Activated CD4-positive, alpha-beta T cell treated with anti-CD3 and anti-CD28 coated beads, Interleukin-2, amount 10 ng/mL, durations not matched to agents 24 days and 14 days (primary cell): Measurements from ENCODE around the gene KCTD1. TPM values are rescaled to one million over a fixed set of nuclear protein-coding genes. Genes with fewer than 3 reads are reported as not detected.

Experiments
- DNase-seq: peaks from one replicate; pipeline ENCODE4 v3.0.0; 2022
- H3K27ac Mint-ChIP-seq: one replicate; pipeline ENCODE4 v1.8.0; 2022; ENCODE audit warnings: mild to moderate bottlenecking, mixed read lengths
- H3K27me3 Mint-ChIP-seq: one replicate; pipeline ENCODE4 v1.8.0; 2022; ENCODE audit warnings: mixed read lengths
- H3K36me3 Mint-ChIP-seq: one replicate; pipeline ENCODE4 v1.8.0; 2022; ENCODE audit warnings: low read depth, mild to moderate bottlenecking, mixed read lengths
- H3K4me1 Mint-ChIP-seq: one replicate; pipeline ENCODE4 v1.8.0; 2021; ENCODE audit warnings: mixed read lengths
- H3K4me3 Mint-ChIP-seq: one replicate; pipeline ENCODE4 v1.8.0; 2022; ENCODE audit warnings: mild to moderate bottlenecking, moderate library complexity, mixed read lengths
- H3K9me3 Mint-ChIP-seq: one replicate; pipeline ENCODE4 v1.8.0; 2021; ENCODE audit warnings: mixed read lengths
- intact Hi-C: fragments of 100-400 bp; cut with micrococcal nuclease; formaldehyde crosslinking; loops from one replicate; pipeline ENCODE4 v1.15.1; 2023
- total RNA-seq: library from RNA; stranded (reverse); gene quantifications from 2 replicates; pipeline ENCODE4 v1.2.3, GENCODE V29; 2022

Gene KCTD1
- total RNA-seq, 1 donor from 2014 or later = 5.0 TPM

DNA sequence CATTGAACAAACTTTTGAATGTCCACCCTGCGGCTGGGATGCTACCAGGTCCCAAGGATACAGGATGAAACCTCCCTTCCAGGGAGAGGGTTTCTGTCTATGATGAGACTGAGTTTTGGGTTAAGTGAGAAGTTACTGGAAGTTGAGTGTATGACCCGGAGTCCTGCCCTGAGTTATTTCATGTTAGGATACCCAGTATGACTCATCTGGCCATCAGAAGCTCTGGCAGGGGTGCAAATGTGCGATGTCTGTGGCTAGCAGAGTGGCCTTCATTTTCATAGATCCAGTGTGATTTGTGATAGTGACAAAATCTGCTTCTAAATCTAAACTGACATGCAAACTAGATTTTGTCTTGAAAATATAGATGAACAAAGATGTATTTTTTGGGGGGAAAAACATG is 55.3 kb downstream of the KCTD1 start:
- Mint-ChIP-seq H3K4me3 (no peak overlapping the region), H3K27me3 (no peaks in the 10 kb centered on the region), H3K27ac (no peak overlapping the region), H3K36me3 (no peaks in the 10 kb centered on the region), H3K4me1 (no peaks in the 10 kb centered on the region), H3K9me3 (no peaks in the 10 kb centered on the region)
- DNase-seq = no peak
- intact Hi-C loops = no loop called here

DNA sequence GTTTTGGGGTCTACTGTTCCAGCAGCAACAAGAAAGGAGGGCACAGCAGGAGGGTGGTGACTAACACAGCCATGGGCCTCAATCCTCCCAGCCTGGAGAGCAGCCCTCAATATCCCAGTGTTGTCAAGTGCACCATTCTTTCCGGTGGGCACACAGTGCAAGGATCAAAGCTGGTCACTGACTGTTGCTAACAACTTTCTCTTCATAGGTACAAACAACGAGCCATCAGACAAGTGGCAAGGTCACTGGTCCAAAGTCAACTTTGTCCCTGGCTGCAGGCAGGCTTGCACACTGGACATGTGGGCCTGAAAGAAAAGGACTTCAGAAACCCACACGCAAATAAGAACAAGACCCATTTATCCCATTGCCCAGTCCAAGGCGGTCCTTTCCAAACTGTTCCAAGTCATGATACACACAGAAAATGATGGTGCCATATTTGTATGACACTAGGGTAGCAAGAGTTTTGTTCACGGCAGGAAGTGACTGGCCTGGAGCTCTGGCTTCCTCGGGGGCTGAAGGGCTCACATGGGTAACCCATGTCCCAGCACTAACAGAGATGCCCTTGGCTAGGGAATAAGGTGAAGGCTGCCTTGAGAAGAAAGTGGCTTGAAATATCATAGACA is 57.0 kb downstream of the KCTD1 start:
- no peak for DNase-seq
- no peaks in the 10 kb centered on the region for H3K27me3 Mint-ChIP-seq
- intact Hi-C loops = no loop called here
- H3K27ac Mint-ChIP-seq = no peak overlapping the region
- no peaks in the 10 kb centered on the region for H3K9me3 Mint-ChIP-seq
- H3K4me3 Mint-ChIP-seq = no peak overlapping the region
- no peaks in the 10 kb centered on the region for H3K36me3 Mint-ChIP-seq
- peaks cover 3% of the 10 kb centered on the region for H3K4me1 Mint-ChIP-seq

- H3K27me3 Mint-ChIP-seq = no peaks in the 10 kb centered on the region
- H3K4me1 Mint-ChIP-seq = peaks cover 3% of the 10 kb centered on the region
- no peak overlapping the region for H3K4me3 Mint-ChIP-seq
- H3K9me3 Mint-ChIP-seq = no peaks in the 10 kb centered on the region
- DNase-seq = no peak
- intact Hi-C loops = no loop called here
- H3K27ac Mint-ChIP-seq = no peak overlapping the region
- H3K36me3 Mint-ChIP-seq = no peaks in the 10 kb centered on the region
Observed at GRCh38 chr18:26489881-26490280, 58.5 kb downstream of the KCTD1 start.

DNA sequence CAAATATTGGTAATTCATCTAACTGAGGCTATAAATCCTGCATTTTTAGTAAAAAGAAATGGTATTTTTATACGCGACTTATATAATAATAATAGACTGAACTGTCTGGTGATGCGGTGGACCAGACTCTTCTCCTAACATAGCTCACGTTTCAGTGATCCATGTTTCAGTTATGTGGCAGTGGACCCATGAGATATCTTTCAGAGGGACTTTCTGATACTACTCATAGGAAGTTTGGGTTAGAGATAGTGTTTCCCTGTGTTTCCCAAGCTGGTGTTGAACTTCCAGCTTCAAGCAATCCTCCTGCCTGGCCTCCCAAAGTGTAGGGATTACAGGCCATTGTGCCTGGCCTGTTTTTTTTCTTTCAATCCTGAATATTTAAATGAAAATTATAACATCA is 59.2 kb downstream of the KCTD1 start:
- peaks cover 3% of the 10 kb centered on the region for H3K4me1 Mint-ChIP-seq
- no peaks in the 10 kb centered on the region for H3K36me3 Mint-ChIP-seq
- H3K27ac Mint-ChIP-seq = no peak overlapping the region
- DNase-seq = no peak
- intact Hi-C loops = no loop called here
- no peak overlapping the region for H3K4me3 Mint-ChIP-seq
- no peaks in the 10 kb centered on the region for H3K9me3 Mint-ChIP-seq
- no peaks in the 10 kb centered on the region for H3K27me3 Mint-ChIP-seq

GRCh38 chr18:26488417-26489009 is 59.8 kb downstream of the KCTD1 start:
- Mint-ChIP-seq H3K27me3 (no peaks in the 10 kb centered on the region), H3K9me3 (no peaks in the 10 kb centered on the region), H3K4me1 (peaks cover 3% of the 10 kb centered on the region), H3K27ac (no peak overlapping the region), H3K4me3 (no peak overlapping the region), H3K36me3 (no peaks in the 10 kb centered on the region)
- intact Hi-C loops = no loop called here
- no peak for DNase-seq

DNA sequence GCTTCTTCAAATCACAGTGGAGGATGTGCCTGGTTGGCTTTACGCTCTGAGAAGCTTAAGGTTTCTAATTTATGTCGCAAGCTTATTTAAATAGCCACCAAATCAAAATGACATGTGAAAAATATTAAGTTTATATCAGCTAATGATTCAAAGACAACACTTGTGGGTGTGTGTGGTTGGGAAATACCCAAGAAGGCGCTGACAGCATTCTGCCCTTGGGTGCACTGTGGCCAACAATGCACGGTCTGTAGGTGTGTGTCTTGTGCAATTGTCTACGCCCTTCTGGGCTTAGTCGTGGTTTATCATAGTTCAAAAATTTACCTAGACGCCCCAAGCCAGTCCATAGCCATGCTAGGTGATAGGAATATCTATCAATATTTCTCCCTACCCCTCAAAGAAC is 60.9 kb downstream of the KCTD1 start:
- no peaks in the 10 kb centered on the region for H3K36me3 Mint-ChIP-seq
- H3K27ac Mint-ChIP-seq = no peak overlapping the region
- no peak for DNase-seq
- peaks cover 3% of the 10 kb centered on the region for H3K4me1 Mint-ChIP-seq
- intact Hi-C loops = no loop called here
- H3K4me3 Mint-ChIP-seq = no peak overlapping the region
- H3K27me3 Mint-ChIP-seq = no peaks in the 10 kb centered on the region
- H3K9me3 Mint-ChIP-seq = no peaks in the 10 kb centered on the region

GRCh38 chr18:26483633-26484032 is 64.7 kb downstream of the KCTD1 start:
- H3K36me3 Mint-ChIP-seq = no peaks in the 10 kb centered on the region
- no peak overlapping the region for H3K4me3 Mint-ChIP-seq
- H3K4me1 Mint-ChIP-seq = peaks cover 3% of the 10 kb centered on the region
- no peaks in the 10 kb centered on the region for H3K9me3 Mint-ChIP-seq
- intact Hi-C loops = no loop called here
- H3K27ac Mint-ChIP-seq = no peak overlapping the region
- DNase-seq = no peak
- H3K27me3 Mint-ChIP-seq = no peaks in the 10 kb centered on the region

DNA sequence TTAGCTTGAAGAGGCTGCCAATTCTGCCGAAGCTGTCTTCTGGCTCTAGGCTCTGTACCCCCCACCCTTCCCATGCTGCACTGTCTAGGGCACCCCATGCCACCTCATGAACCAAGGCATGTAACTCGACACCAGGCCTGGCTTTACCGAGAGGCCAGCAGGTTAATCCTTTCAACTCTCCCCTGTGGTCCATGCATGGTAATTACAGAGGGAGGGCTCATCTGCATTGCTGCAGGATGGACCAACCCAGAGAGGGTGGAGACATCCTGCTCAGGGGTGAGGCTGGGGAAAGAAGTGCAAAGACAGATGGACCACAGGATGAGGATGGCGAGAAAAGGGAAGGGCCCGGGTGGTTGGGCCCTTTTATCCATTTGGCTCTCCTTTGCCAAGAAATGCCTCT is 65.8 kb downstream of the KCTD1 start:
- H3K27ac Mint-ChIP-seq = no peak overlapping the region
- H3K36me3 Mint-ChIP-seq = no peaks in the 10 kb centered on the region
- intact Hi-C loops = no loop called here
- peaks cover under 1% of the 10 kb centered on the region for H3K4me1 Mint-ChIP-seq
- DNase-seq = no peak
- no peaks in the 10 kb centered on the region for H3K27me3 Mint-ChIP-seq
- H3K4me3 Mint-ChIP-seq = no peak overlapping the region
- no peaks in the 10 kb centered on the region for H3K9me3 Mint-ChIP-seq

DNA sequence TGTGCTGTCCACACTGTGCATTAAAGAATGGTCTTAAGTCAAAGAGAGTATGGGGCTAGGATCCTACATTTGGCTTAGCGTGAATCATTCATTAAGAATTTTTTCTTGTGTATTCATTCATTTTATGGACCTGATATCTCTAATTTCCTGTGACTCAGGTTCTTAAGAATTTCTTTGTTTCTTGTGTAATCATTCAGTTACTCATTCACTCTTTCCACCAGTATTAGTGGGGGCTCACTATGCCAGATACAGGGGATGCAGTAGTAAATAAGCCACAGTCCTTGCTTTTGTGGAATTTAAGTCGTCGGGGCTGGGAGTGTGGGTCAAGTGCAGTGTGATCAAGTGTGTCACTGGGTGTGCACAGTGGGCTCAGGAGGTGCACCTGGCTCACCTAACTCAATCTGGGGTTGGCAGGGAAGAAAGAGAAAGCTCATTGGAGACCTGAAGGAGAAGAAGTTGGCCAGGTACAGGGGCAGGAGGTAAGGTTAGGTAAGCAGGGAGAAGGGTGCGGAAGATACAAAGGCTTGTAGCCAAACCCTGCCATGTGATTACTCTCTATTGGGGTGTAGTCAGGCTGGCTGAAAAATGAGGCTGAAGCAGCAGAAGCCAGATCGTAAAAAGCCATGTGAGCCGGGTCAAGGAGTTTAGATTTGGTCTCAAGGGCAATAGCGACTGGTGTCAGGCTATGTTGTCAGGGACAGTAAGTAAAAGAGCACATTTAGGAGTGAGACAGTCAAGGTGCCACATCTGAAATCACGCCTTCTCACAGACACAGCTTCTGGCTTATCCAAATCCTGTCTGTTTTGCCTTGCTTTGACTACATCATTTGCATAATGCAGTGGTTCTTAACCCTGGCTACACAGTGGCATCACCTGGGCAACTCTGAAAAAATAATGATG is 67.2 kb downstream of the KCTD1 start:
- Mint-ChIP-seq H3K9me3 (no peaks in the 10 kb centered on the region), H3K27me3 (no peaks in the 10 kb centered on the region), H3K4me1 (no peaks in the 10 kb centered on the region), H3K27ac (no peak overlapping the region), H3K4me3 (no peak overlapping the region), H3K36me3 (no peaks in the 10 kb centered on the region)
- intact Hi-C loops = no loop called here
- no peak for DNase-seq

- H3K27me3 Mint-ChIP-seq = no peaks in the 10 kb centered on the region
- no peaks in the 10 kb centered on the region for H3K9me3 Mint-ChIP-seq
- DNase-seq = no peak
- no peak overlapping the region for H3K27ac Mint-ChIP-seq
- H3K36me3 Mint-ChIP-seq = no peaks in the 10 kb centered on the region
- no peak overlapping the region for H3K4me3 Mint-ChIP-seq
- intact Hi-C loops = no loop called here
- no peaks in the 10 kb centered on the region for H3K4me1 Mint-ChIP-seq
Observed at GRCh38 chr18:26479681-26480079, 68.7 kb downstream of the KCTD1 start.

- no peak for DNase-seq
- no peaks in the 10 kb centered on the region for H3K27me3 Mint-ChIP-seq
- H3K27ac Mint-ChIP-seq = no peak overlapping the region
- H3K36me3 Mint-ChIP-seq = no peaks in the 10 kb centered on the region
- no peaks in the 10 kb centered on the region for H3K4me1 Mint-ChIP-seq
- no peak overlapping the region for H3K4me3 Mint-ChIP-seq
- H3K9me3 Mint-ChIP-seq = no peaks in the 10 kb centered on the region
- intact Hi-C loops = no loop called here
Observed at GRCh38 chr18:26479065-26479680, 69.2 kb downstream of the KCTD1 start.

GRCh38 chr18:26477828-26478466 is 70.4 kb downstream of the KCTD1 start:
- H3K4me1 Mint-ChIP-seq = no peaks in the 10 kb centered on the region
- intact Hi-C loops = no loop called here
- H3K9me3 Mint-ChIP-seq = no peaks in the 10 kb centered on the region
- no peak overlapping the region for H3K4me3 Mint-ChIP-seq
- H3K27ac Mint-ChIP-seq = no peak overlapping the region
- H3K27me3 Mint-ChIP-seq = no peaks in the 10 kb centered on the region
- no peak for DNase-seq
- H3K36me3 Mint-ChIP-seq = no peaks in the 10 kb centered on the region

GRCh38 chr18:26476697-26477096 is 71.7 kb downstream of the KCTD1 start:
- no peaks in the 10 kb centered on the region for H3K27me3 Mint-ChIP-seq
- no peaks in the 10 kb centered on the region for H3K9me3 Mint-ChIP-seq
- intact Hi-C loops = no loop called here
- no peak overlapping the region for H3K4me3 Mint-ChIP-seq
- no peaks in the 10 kb centered on the region for H3K36me3 Mint-ChIP-seq
- no peak for DNase-seq
- H3K27ac Mint-ChIP-seq = no peak overlapping the region
- H3K4me1 Mint-ChIP-seq = no peaks in the 10 kb centered on the region

DNA sequence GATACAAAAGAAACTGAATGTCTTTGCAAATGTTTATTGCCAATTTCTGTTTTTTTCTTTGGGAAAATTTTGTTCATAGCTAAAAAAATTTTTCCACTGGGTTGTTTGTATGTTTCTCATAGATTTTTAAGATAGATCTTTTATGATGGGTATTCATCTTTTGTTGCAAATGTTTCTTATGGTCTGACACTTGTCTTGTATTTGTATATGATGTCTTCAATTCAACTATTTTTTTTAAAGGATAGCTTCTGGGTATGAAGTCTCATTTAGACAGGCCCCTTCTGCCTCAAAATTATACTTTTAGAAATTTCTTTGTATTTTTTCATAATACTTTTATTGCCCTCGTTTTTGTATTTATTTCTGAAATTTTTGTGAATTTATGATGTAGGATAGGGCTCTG is 73.8 kb downstream of the KCTD1 start:
- intact Hi-C loops = no loop called here
- Mint-ChIP-seq H3K4me3 (no peak overlapping the region), H3K27ac (no peak overlapping the region), H3K4me1 (no peaks in the 10 kb centered on the region), H3K27me3 (no peaks in the 10 kb centered on the region), H3K9me3 (no peaks in the 10 kb centered on the region), H3K36me3 (no peaks in the 10 kb centered on the region)
- no peak for DNase-seq
